ENCODE data around the gene KCNIP1.
"Not testable (repeated sequence)": the region's sequence is repeated elsewhere in the genome, so short reads cannot be mapped to it uniquely, and the experiment has no call there.

Gene KCNIP1

GRCh38 chr5:170545313-170545712, 41.5 kb downstream of the KCNIP1 start:
- Histone ChIP-seq H3K9me3 (ENCODE audit: control insufficient read depth, insufficient read depth, low read depth, low read length) (no peaks in the 10 kb centered on the region; the same call in 1 of the 2 replicates), H3K4me3 (ENCODE audit: low read depth, low read length) (no peak overlapping the region), H3K4me1 (ENCODE audit: control insufficient read depth, insufficient read depth, low read length) (no peaks in the 10 kb centered on the region), H3K27ac (ENCODE audit: extremely low read depth, low read depth, low read length) (no peak overlapping the region), H3K36me3 (ENCODE audit: control insufficient read depth in 2 of 2, insufficient read depth in 1 of 2, low read length in 2 of 2) (no peaks in the 10 kb centered on the region)
- ChIA-PET POLR2A (no interaction called here), CTCF (no interaction called here)
- TF ChIP-seq SCRT1 (tag by site-specific recombination; IDR thresholded peaks at IDR 0.05; ENCODE audit: borderline replicate concordance) (no peak), MZF1 (tag by site-specific recombination; IDR thresholded peaks at IDR 0.05; ENCODE audit: borderline replicate concordance) (no peak), ZNF530 (tag by site-specific recombination; IDR thresholded peaks at IDR 0.05; ENCODE audit: low read depth) (no peak), SETDB1 (IDR thresholded peaks at IDR 0.05; ENCODE audit: insufficient read length, low read length) (peak; percentile 67), ZNF133 (tag by site-specific recombination; IDR thresholded peaks at IDR 0.05) (peak; percentile 97), BCL11B (tag by site-specific recombination; IDR thresholded peaks at IDR 0.05; ENCODE audit: low read depth) (no peak)

GRCh38 chr5:170545811-170546210, 42.0 kb downstream of the KCNIP1 start:
- no peaks in the 10 kb centered on the region for H3K4me1 ChIP-seq (ENCODE audit: control insufficient read depth, insufficient read depth, low read length)
- H3K27ac ChIP-seq (ENCODE audit: extremely low read depth, low read depth, low read length) = no peak overlapping the region
- CTCF ChIA-PET = no interaction called here
- H3K36me3 ChIP-seq (ENCODE audit: control insufficient read depth in 2 of 2, insufficient read depth in 1 of 2, low read length in 2 of 2) = no peaks in the 10 kb centered on the region
- no peak overlapping the region for H3K4me3 ChIP-seq (ENCODE audit: low read depth, low read length)
- H3K9me3 ChIP-seq (ENCODE audit: control insufficient read depth, insufficient read depth, low read depth, low read length) = no peaks in the 10 kb centered on the region; the same call in 1 of the 2 replicates
- POLR2A ChIA-PET = no interaction called here
- no peak for TF ChIP-seq ZNF19 (tag by site-specific recombination; IDR thresholded peaks at IDR 0.05; ENCODE audit: low read depth)
- no peak for TF ChIP-seq ZNF791 (tag by site-specific recombination; IDR thresholded peaks at IDR 0.05)
- no peak for TF ChIP-seq ZNF121 (tag by site-specific recombination; IDR thresholded peaks at IDR 0.05)
- no peak for TF ChIP-seq ZNF792 (tag by site-specific recombination; IDR thresholded peaks at IDR 0.05)
- TF ChIP-seq MZF1 (tag by site-specific recombination; IDR thresholded peaks at IDR 0.05; ENCODE audit: borderline replicate concordance) = no peak
- no peak for TF ChIP-seq GLIS1 (tag by site-specific recombination; IDR thresholded peaks at IDR 0.05)

- Histone ChIP-seq H3K36me3 (ENCODE audit: control insufficient read depth in 2 of 2, insufficient read depth in 1 of 2, low read length in 2 of 2) (no peaks in the 10 kb centered on the region), H3K27ac (ENCODE audit: extremely low read depth, low read depth, low read length) (no peak overlapping the region), H3K4me3 (ENCODE audit: low read depth, low read length) (no peak overlapping the region), H3K9me3 (ENCODE audit: control insufficient read depth, insufficient read depth, low read depth, low read length) (no peaks in the 10 kb centered on the region; the same call in 1 of the 2 replicates), H3K4me1 (ENCODE audit: control insufficient read depth, insufficient read depth, low read length) (no peaks in the 10 kb centered on the region)
- ChIA-PET POLR2A (no interaction called here), CTCF (no interaction called here)
- TF ChIP-seq ZNF555 (tag by site-specific recombination; conservative IDR thresholded peaks at IDR 0.05) (no peak), EGR2 (tag by site-specific recombination; IDR thresholded peaks at IDR 0.05; ENCODE audit: low read depth) (0 out of 2 replicates have a peak, but pooled peaks have one; percentile 21)
Observed at GRCh38 chr5:170546282-170546681, 42.5 kb downstream of the KCNIP1 start.

GRCh38 chr5:170550382-170550781, 46.6 kb downstream of the KCNIP1 start:
- CTCF ChIA-PET; H3K4me1 ChIP-seq (ENCODE audit: control insufficient read depth, insufficient read depth, low read length); POLR2A ChIA-PET; H3K27ac ChIP-seq (ENCODE audit: extremely low read depth, low read depth, low read length); H3K36me3 ChIP-seq (ENCODE audit: control insufficient read depth in 2 of 2, insufficient read depth in 1 of 2, low read length in 2 of 2); H3K9me3 ChIP-seq (ENCODE audit: control insufficient read depth, insufficient read depth, low read depth, low read length); H3K4me3 ChIP-seq (ENCODE audit: low read depth, low read length): not testable (repeated sequence)
- 0 out of 2 replicates have a peak, but pooled peaks have one; percentile 26 for TF ChIP-seq ZNF488 (tag by site-specific recombination; IDR thresholded peaks at IDR 0.05)
- TF ChIP-seq ZNF571 (tag by site-specific recombination; IDR thresholded peaks at IDR 0.05) = peak; percentile 88; the same call in 1 of the 2 replicates
- TF ChIP-seq ZNF112 (tag by site-specific recombination; IDR thresholded peaks at IDR 0.05) = peak; percentile 38; the same call in 1 of the 2 replicates
- peak; percentile 99 for TF ChIP-seq ZNF658 (tag by site-specific recombination; IDR thresholded peaks at IDR 0.05)
- TF ChIP-seq SALL2 (tag by site-specific recombination; IDR thresholded peaks at IDR 0.05; ENCODE audit: borderline replicate concordance) = peak; percentile 90; the same call in 1 of the 2 replicates
- peak; percentile 64; the same call in 1 of the 2 replicates for TF ChIP-seq ZBTB21 (tag by site-specific recombination; IDR thresholded peaks at IDR 0.05)
- peak; percentile 73; the same call in 1 of the 2 replicates for TF ChIP-seq ATF2 (tag by site-specific recombination; IDR thresholded peaks at IDR 0.05; ENCODE audit: low read depth)
- peak; percentile 87 for TF ChIP-seq RBAK (tag by site-specific recombination; IDR thresholded peaks at IDR 0.05)
- TF ChIP-seq ZNF791 (tag by site-specific recombination; IDR thresholded peaks at IDR 0.05) = peak; percentile 76
- peak; percentile 92 for TF ChIP-seq ZNF148 (tag by site-specific recombination; IDR thresholded peaks at IDR 0.05; ENCODE audit: borderline replicate concordance)
- peak; percentile 68; the same call in 1 of the 2 replicates for TF ChIP-seq ZNF521 (tag by site-specific recombination; IDR thresholded peaks at IDR 0.05)

All from HEK293 (cell line).